Measurements from ENCODE around the gene CCNE1. TPM values are rescaled to one million over a fixed set of nuclear protein-coding genes. Genes with fewer than 3 reads are reported as not detected.

Gene CCNE1
- total RNA-seq, 1 experiment from 2014 or later: 40.2 TPM

DNA sequence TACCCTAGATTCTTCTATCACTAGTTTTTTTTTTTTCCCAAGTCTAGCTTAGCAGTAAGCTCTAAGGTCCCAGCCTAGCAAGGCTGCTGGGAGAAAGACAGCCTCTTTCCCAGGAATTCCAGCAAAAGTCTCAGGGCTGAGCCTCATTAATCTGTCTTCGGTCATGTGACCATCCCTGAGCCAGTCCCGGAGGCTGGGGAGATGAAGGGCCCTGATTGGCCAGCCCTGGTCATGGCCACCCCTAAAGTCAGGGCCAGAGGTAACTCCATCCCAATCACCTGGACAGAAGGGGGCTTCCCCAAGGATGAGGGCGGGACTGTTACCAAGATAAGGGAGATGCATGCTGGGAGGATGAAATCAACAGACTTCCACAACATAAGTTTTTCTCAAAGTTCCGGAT lies 43.3 kb downstream of the CCNE1 start:
- H3K79me2 ChIP-seq (ENCODE audit: insufficient read depth, low read length): no peaks in the 10 kb centered on the region
- H2AK5ac ChIP-seq (ENCODE audit: insufficient read length, low read length): no peak overlapping the region
- no peaks in the 10 kb centered on the region for H4K20me1 ChIP-seq (ENCODE audit: control insufficient read depth, insufficient read depth, insufficient read length)
- peak; percentile 50 for DNase-seq
- H4K8ac ChIP-seq (replicated peaks; ENCODE audit: insufficient read length, low read depth, low read length): no peak overlapping the region
- no peak overlapping the region for H3K4ac ChIP-seq (ENCODE audit: low read depth, low read length)
- no peak overlapping the region for H3K27ac ChIP-seq (ENCODE audit: insufficient read length, low read depth, low read length)
- H3K4me1 ChIP-seq (ENCODE audit: insufficient read depth, low read length): no peaks in the 10 kb centered on the region
- Mint-ChIP-seq H3K27ac (no peak overlapping the region), H3K4me1 (peaks cover 12 to 20% of the 10 kb centered on the region in 2 experiments), H3K4me3 (no peak overlapping the region), H3K36me3 (ENCODE audit: insufficient read depth in 1 of 3, low read depth in 3 of 3) (no peaks in the 10 kb centered on the region), H3K27me3 (ENCODE audit: low read depth) (peaks cover 3% of the 10 kb centered on the region), H3K9me3 (no peaks in the 10 kb centered on the region)
- no peak overlapping the region for H3T11ph ChIP-seq (ENCODE audit: low read length)
- no peak overlapping the region for H2BK12ac ChIP-seq (ENCODE audit: insufficient read length, low read depth, low read length)
- H2BK20ac ChIP-seq (ENCODE audit: low read depth, low read length, poor library complexity, severe bottlenecking): no peak overlapping the region
- no peak overlapping the region for H2BK15ac ChIP-seq (ENCODE audit: low read depth, low read length)
- H3K18ac ChIP-seq (ENCODE audit: insufficient read length, low read depth, low read length): no peak overlapping the region
- H3K23me2 ChIP-seq (ENCODE audit: insufficient read length, low read depth, low read length, poor library complexity, severe bottlenecking): no peaks in the 10 kb centered on the region
- no peaks in the 10 kb centered on the region for H3K9me3 ChIP-seq (ENCODE audit: control insufficient read depth, low read depth, low read length)
- H3K9ac ChIP-seq (ENCODE audit: extremely low read depth, insufficient read length, low read length): no peak overlapping the region
- H3K56ac ChIP-seq (ENCODE audit: insufficient read length, low read depth, low read length): no peak overlapping the region
- no peak overlapping the region for H4K91ac ChIP-seq (ENCODE audit: insufficient read length, low read depth, low read length)
- H3K79me1 ChIP-seq (ENCODE audit: insufficient read depth, low read depth, low read length, poor library complexity, severe bottlenecking): no peaks in the 10 kb centered on the region
- H3K4me2 ChIP-seq (ENCODE audit: insufficient read depth, insufficient read length, low read length): no peak overlapping the region
- no peak overlapping the region for H3K14ac ChIP-seq (ENCODE audit: insufficient read depth, low read length)
- no peak overlapping the region for H4K5ac ChIP-seq (ENCODE audit: insufficient read length, low read depth, low read length)
- H2BK5ac ChIP-seq (ENCODE audit: insufficient read length, low read length): no peak overlapping the region
- peak overlapping the region; percentile 77 for H2AFZ ChIP-seq (ENCODE audit: low read length)
- TF ChIP-seq, protein P1, sequence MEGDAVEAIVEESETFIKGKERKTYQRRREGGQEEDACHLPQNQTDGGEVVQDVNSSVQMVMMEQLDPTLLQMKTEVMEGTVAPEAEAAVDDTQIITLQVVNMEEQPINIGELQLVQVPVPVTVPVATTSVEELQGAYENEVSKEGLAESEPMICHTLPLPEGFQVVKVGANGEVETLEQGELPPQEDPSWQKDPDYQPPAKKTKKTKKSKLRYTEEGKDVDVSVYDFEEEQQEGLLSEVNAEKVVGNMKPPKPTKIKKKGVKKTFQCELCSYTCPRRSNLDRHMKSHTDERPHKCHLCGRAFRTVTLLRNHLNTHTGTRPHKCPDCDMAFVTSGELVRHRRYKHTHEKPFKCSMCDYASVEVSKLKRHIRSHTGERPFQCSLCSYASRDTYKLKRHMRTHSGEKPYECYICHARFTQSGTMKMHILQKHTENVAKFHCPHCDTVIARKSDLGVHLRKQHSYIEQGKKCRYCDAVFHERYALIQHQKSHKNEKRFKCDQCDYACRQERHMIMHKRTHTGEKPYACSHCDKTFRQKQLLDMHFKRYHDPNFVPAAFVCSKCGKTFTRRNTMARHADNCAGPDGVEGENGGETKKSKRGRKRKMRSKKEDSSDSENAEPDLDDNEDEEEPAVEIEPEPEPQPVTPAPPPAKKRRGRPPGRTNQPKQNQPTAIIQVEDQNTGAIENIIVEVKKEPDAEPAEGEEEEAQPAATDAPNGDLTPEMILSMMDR (conservative IDR thresholded peaks at IDR 0.05): no peak
- no CpG with 5 or more reads among the region's 4 CpGs for WGBS (ENCODE audit: extremely low coverage, insufficient read length, low lambda C conversion rate)
- no peak overlapping the region for H3K23ac ChIP-seq (ENCODE audit: insufficient read length, low read depth, low read length)
- no peaks in the 10 kb centered on the region for H3K27me3 ChIP-seq (ENCODE audit: insufficient read depth, low read length)
- no peak overlapping the region for H2BK120ac ChIP-seq (ENCODE audit: low read depth, low read length, poor library complexity, severe bottlenecking)

Measured in H9 (cell line).